ENCODE measurements around the gene SIM2. TPM values are rescaled to one million over a fixed set of nuclear protein-coding genes. Genes with fewer than 3 reads are reported as not detected.

The SIM2 gene
- total RNA-seq, 2 donors from 2014 or later: 0.16 to 0.84 TPM

GRCh38 chr21:36780861-36781260 is 81.9 kb downstream of the SIM2 start:
- H3K27ac Mint-ChIP-seq: no peak overlapping the region
- H3K36me3 Mint-ChIP-seq: no peaks in the 10 kb centered on the region
- ATAC-seq (no peak), DNase-seq (ENCODE audit: low spot score in 2 of 2) (no peak)
- H3K9me3 Mint-ChIP-seq: no peaks in the 10 kb centered on the region

- Mint-ChIP-seq H3K27ac (no peak overlapping the region), H3K36me3 (no peaks in the 10 kb centered on the region), H3K9me3 (no peaks in the 10 kb centered on the region)
- DNase-seq (ENCODE audit: low spot score in 2 of 2) (no peak), ATAC-seq (no peak)
Measured at GRCh38 chr21:36783612-36784374, 84.9 kb downstream of the SIM2 start.

DNA sequence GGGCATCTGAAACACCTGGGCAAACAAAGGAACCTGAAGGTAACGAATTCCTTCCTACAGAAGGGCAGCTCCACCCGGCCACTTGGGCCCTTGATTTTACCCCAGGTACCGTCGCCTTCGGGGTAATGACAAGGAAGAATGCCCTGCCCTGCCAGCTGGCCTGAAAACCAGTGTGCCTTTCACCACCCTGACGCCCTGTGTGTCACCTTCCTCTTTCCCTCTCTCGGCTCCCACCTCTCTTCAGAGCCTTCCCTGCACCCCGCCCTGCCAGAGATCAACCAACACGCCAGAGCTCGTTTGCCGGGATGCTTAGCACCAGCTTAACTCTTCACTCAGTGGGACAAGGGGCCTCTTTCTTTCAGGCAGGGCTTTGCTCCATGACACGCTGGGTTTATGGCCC is 86.0 kb downstream of the SIM2 start:
- no peaks in the 10 kb centered on the region for H3K9me3 Mint-ChIP-seq
- ATAC-seq (no peak), DNase-seq (ENCODE audit: low spot score in 2 of 2) (no peak)
- H3K36me3 Mint-ChIP-seq: no peaks in the 10 kb centered on the region
- H3K27ac Mint-ChIP-seq: no peak overlapping the region

- H3K9me3 Mint-ChIP-seq: no peaks in the 10 kb centered on the region
- H3K27ac Mint-ChIP-seq: no peak overlapping the region
- no peak for ATAC-seq
- H3K36me3 Mint-ChIP-seq: peaks cover 0 to 3% of the 10 kb centered on the region in 2 donors
- no peak for DNase-seq (ENCODE audit: low spot score in 2 of 2)
Measured at GRCh38 chr21:36785615-36786014, 86.7 kb downstream of the SIM2 start.

DNA sequence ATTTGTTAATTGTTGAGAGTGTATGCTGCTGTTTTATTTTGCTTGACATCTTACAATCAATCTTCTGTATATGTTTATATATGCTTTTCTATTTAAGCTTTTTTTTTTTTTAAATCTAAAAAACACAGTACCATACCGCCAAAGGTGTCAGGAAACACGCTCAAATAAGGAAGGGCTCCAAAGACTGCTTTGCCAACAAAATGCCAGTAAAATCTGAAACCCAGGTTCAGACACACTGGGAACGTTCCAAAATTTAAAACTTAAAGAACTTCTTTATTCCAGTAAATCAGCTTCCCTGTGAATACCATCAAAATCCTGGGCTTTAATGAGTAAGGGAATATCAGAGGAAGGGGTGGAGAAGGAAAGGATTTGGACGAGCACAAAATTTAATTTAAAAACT is 87.3 kb downstream of the SIM2 start:
- Mint-ChIP-seq H3K9me3 (no peaks in the 10 kb centered on the region), H3K36me3 (peaks cover 0 to 5% of the 10 kb centered on the region in 2 donors), H3K27ac (no peak overlapping the region)
- ATAC-seq: no peak
- DNase-seq (ENCODE audit: low spot score in 2 of 2): no peak

- ATAC-seq (no peak), DNase-seq (ENCODE audit: low spot score in 2 of 2) (no peak)
- Mint-ChIP-seq H3K27ac (no peak overlapping the region), H3K36me3 (peaks cover 0 to 5% of the 10 kb centered on the region in 2 donors), H3K9me3 (no peaks in the 10 kb centered on the region)
Measured at GRCh38 chr21:36788120-36788638, 89.3 kb downstream of the SIM2 start.

GRCh38 chr21:36790616-36791015 is 91.7 kb downstream of the SIM2 start:
- Mint-ChIP-seq H3K9me3 (peaks cover 0 to 10% of the 10 kb centered on the region in 2 donors), H3K36me3 (peaks cover 0 to 10% of the 10 kb centered on the region in 2 donors), H3K27ac (no peak overlapping the region)
- no peak for DNase-seq (ENCODE audit: low spot score in 2 of 2)
- no peak for ATAC-seq

- H3K27ac Mint-ChIP-seq: no peak overlapping the region
- peaks cover 0 to 10% of the 10 kb centered on the region in 2 donors for H3K36me3 Mint-ChIP-seq
- H3K9me3 Mint-ChIP-seq: peaks cover 0 to 10% of the 10 kb centered on the region in 2 donors
Measured at GRCh38 chr21:36791180-36791579, 92.3 kb downstream of the SIM2 start.

DNA sequence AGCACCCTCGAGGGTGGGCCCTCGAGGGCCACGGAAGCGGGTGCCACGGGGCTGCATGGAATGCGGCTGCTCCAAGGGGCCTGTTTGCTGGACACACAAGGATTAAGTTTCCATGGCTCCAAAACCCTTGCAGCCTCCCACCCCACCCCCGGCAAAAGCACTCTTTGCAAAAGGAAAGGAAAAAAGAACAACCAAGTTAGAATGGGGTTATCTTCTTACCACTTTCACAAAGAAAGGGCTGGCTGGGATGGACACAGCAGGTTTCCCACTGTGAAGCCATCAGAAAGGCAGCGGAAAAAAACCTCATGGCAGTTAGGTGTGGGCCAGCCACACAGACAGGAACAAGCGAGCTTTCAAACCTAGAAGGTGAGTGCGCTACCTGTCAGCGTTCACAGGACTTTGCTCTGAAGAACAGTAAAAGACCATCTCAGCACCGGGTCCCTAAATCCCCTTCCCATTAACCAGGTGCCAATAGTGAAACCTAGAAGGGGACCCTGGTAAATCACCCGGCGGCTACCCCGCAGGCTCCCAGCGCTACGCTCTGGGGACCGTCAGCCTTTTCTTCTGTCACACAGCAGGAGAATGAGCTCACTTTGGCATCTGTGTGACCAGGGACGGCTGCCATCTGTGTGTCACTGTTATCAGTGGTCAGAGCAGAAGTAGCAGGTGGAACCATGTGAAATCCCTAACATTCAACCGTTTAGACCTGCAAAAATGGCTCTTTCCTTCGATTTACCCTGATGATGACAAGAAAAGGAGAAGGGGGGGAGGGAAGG is 93.0 kb downstream of the SIM2 start:
- no peak for DNase-seq (ENCODE audit: low spot score in 2 of 2)
- peaks cover under 1 to 10% of the 10 kb centered on the region in 2 donors for H3K9me3 Mint-ChIP-seq
- H3K36me3 Mint-ChIP-seq: peaks cover 0 to 10% of the 10 kb centered on the region in 2 donors
- no peak for ATAC-seq
- no peak overlapping the region for H3K27ac Mint-ChIP-seq

More at GRCh38 chr21:36791180-36791579, 92.3 kb downstream of the SIM2 start:
- DNase-seq (ENCODE audit: low spot score in 2 of 2): no peak
- no peak for ATAC-seq

DNA sequence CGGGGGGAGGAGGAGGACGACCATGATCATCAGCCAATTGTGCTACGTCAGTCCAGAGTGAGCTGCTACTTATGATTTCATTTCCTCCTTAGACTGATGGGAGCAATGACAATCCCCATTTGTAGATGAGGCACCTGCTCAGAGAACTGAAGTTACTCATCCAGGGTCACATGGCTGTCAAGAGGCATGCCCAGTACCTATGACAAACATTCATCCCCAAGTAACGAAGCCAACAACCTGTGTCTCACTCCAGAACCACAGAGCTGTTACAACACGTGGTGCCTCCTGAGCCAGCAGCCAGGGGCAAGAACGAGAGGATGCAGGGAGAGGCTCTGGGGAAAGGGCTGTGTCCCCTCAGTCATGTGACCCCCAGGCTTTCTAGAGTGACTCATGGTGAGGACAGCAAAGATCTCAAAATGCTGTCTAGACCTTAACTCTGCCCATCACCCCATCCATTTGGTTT is 93.6 kb downstream of the SIM2 start:
- peaks cover 7 to 14% of the 10 kb centered on the region in 2 donors for H3K9me3 Mint-ChIP-seq
- peak; percentile 71 to 87 for ATAC-seq
- H3K27ac Mint-ChIP-seq: peak overlapping the region in 1 of 2 donors; percentile 48
- peaks cover 1 to 12% of the 10 kb centered on the region in 2 donors for H3K36me3 Mint-ChIP-seq
- no peak for DNase-seq (ENCODE audit: low spot score in 2 of 2)

DNA sequence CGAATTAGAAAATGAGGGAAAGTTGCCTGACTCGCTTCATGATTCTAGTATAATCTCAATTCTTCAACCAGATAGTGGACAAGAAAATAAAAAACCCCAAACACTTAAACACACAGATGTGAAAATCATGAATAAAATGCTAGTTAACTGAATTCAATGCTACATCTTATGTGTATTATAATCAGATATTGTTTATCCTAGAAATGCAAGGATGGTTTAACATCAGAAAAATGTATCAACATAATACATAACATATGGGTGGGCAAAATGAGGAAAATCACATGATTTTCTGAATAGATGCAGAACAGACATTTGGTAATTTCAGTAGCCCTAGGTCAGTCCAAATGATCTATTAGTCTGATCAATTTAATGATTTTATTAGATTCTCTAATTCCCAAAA is 97.2 kb downstream of the SIM2 start:
- Mint-ChIP-seq H3K9me3 (peaks cover 21 to 27% of the 10 kb centered on the region in 2 donors), H3K27ac (no peak overlapping the region), H3K36me3 (peaks cover 14 to 28% of the 10 kb centered on the region in 2 donors)
- DNase-seq (ENCODE audit: low spot score in 2 of 2): no peak
- ATAC-seq: no peak

DNA sequence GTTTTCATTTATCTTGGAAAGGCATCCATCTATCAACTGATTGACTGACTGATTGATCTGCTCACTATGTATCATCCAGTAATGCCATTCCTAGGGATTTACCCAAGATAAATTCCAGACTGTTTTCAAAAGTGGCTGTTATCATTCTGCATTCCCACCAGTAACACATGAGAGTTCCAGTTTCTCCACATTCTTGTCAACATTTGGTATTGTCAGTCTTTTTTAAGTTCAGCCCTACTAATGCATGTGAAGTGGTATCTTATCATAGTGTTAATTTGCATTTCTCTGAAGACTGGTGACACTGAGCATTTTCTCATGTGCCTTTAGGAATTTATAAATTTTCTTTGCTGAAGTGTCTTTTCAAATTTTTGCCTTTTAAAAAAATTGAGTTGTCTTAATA is 99.6 kb downstream of the SIM2 start:
- DNase-seq (ENCODE audit: low spot score in 2 of 2) (no peak), ATAC-seq (no peak)
- H3K27ac Mint-ChIP-seq: no peak overlapping the region
- peaks cover 14 to 28% of the 10 kb centered on the region in 2 donors for H3K36me3 Mint-ChIP-seq
- H3K9me3 Mint-ChIP-seq: peaks cover 21 to 27% of the 10 kb centered on the region in 2 donors

Other genes starting within 250 kb of the SIM2 start
- not detected for gene CLDN14, start 219.0 kb upstream of the SIM2 start, total RNA-seq

Data from activated naive CD4-positive, alpha-beta T cell treated with anti-CD3 and anti-CD28 coated beads, Interleukin-2, amount 50 U/mL, for 72 hours (primary cell).